HCT116 (cell line): Measurements from ENCODE around the gene EOMES.

Experiments used
- POLR2AphosphoS5 ChIP-seq: IDR thresholded peaks from 2 replicates; pipeline ENCODE4 v1.6.1; 2011; ENCODE audit warnings: mild to moderate bottlenecking, low read depth, low read length, moderate library complexity
- SIN3A ChIP-seq: IDR thresholded peaks from 2 replicates; pipeline ENCODE4 v1.6.1; 2012; ENCODE audit warnings: low read depth
- SRF ChIP-seq: IDR thresholded peaks from 2 replicates; pipeline ENCODE4 v1.6.1; 2012; ENCODE audit warnings: low read depth
- YY1 ChIP-seq: IDR thresholded peaks from 2 replicates; pipeline ENCODE4 v1.6.1; 2011; ENCODE audit warnings: low read length, low read depth, moderate library complexity, mild to moderate bottlenecking; ENCODE audit not compliant: insufficient replicate concordance; ENCODE audit errors: extremely low read depth
- TF ChIP-seq, protein P1 (sequence below), 3 experiments: fragments of 200-600 bp in 1 of 3; sonication (generic) in 1 of 3; IDR thresholded peaks in 2 of 3; conservative IDR thresholded peaks in 1 of 3; 2 replicates each; pipeline ENCODE4 v1.5.1; 2012 to 2017; ENCODE audit warnings: low read depth in 2 of 3, low read length in 2 of 3, antibody characterized with exemption in 1 of 3, borderline replicate concordance in 1 of 3, control low read depth in 1 of 3, mild to moderate bottlenecking in 1 of 3, mixed read lengths in 1 of 3, mixed run types in 1 of 3, moderate library complexity in 1 of 3; ENCODE audit not compliant: insufficient read depth in 1 of 3
- TF ChIP-seq, protein P2 (sequence below): IDR thresholded peaks from 2 replicates; pipeline ENCODE4 v1.6.1; 2011; ENCODE audit warnings: mild to moderate bottlenecking, low read length, moderate library complexity; ENCODE audit not compliant: insufficient replicate concordance; ENCODE audit errors: extremely low read depth
- TF ChIP-seq, protein P3 (sequence below): IDR thresholded peaks from 2 replicates; pipeline ENCODE4 v1.6.1; 2012; ENCODE audit warnings: low read depth

DNA sequence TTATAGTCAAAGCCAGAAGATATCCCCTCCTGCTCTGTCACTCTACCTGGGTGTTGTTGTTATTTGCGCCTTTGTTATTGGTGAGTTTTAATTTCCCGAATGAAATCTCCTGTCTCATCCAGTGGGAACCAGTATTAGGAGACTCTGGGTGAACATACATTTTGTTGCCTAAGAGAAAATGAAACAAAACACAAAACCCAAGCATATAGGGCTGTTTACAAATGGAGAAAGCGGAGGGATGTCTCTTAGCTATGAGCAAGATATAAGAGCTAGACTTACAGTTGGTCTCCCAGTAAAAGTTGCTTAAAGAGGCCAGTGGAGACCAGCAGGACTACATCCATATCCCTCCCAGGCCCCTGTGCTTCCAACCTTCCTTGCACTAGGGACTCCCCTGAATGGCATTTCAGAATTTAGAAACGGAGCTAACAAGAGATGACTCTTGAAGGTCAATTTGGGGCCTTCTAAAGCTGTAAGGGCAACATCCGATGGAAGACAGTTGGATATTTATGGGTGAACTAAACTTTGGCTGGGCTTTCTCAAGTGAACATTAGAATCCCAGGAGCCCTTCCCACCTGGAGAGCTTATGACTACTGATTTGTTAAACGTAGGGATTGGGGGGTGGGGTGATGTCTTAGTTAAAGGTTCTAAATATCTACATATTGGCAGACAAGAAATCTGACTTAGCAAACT lies 2.7 kb downstream of the EOMES start:
- TF ChIP-seq, protein P1, sequence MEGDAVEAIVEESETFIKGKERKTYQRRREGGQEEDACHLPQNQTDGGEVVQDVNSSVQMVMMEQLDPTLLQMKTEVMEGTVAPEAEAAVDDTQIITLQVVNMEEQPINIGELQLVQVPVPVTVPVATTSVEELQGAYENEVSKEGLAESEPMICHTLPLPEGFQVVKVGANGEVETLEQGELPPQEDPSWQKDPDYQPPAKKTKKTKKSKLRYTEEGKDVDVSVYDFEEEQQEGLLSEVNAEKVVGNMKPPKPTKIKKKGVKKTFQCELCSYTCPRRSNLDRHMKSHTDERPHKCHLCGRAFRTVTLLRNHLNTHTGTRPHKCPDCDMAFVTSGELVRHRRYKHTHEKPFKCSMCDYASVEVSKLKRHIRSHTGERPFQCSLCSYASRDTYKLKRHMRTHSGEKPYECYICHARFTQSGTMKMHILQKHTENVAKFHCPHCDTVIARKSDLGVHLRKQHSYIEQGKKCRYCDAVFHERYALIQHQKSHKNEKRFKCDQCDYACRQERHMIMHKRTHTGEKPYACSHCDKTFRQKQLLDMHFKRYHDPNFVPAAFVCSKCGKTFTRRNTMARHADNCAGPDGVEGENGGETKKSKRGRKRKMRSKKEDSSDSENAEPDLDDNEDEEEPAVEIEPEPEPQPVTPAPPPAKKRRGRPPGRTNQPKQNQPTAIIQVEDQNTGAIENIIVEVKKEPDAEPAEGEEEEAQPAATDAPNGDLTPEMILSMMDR (IDR thresholded peaks at IDR 0.05 in 2 of 3, conservative IDR thresholded peaks at IDR 0.05 in 1 of 3; ENCODE audit: borderline replicate concordance in 1 of 3, insufficient read depth in 1 of 3, low read depth in 2 of 3, low read length in 2 of 3): no peak
- no peak for TF ChIP-seq POLR2AphosphoS5
- no peak for TF ChIP-seq YY1
- TF ChIP-seq SRF: no peak
- TF ChIP-seq, protein P2, sequence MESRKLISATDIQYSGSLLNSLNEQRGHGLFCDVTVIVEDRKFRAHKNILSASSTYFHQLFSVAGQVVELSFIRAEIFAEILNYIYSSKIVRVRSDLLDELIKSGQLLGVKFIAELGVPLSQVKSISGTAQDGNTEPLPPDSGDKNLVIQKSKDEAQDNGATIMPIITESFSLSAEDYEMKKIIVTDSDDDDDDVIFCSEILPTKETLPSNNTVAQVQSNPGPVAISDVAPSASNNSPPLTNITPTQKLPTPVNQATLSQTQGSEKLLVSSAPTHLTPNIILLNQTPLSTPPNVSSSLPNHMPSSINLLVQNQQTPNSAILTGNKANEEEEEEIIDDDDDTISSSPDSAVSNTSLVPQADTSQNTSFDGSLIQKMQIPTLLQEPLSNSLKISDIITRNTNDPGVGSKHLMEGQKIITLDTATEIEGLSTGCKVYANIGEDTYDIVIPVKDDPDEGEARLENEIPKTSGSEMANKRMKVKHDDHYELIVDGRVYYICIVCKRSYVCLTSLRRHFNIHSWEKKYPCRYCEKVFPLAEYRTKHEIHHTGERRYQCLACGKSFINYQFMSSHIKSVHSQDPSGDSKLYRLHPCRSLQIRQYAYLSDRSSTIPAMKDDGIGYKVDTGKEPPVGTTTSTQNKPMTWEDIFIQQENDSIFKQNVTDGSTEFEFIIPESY: no peak
- TF ChIP-seq SIN3A: no peak
- TF ChIP-seq, protein P3, sequence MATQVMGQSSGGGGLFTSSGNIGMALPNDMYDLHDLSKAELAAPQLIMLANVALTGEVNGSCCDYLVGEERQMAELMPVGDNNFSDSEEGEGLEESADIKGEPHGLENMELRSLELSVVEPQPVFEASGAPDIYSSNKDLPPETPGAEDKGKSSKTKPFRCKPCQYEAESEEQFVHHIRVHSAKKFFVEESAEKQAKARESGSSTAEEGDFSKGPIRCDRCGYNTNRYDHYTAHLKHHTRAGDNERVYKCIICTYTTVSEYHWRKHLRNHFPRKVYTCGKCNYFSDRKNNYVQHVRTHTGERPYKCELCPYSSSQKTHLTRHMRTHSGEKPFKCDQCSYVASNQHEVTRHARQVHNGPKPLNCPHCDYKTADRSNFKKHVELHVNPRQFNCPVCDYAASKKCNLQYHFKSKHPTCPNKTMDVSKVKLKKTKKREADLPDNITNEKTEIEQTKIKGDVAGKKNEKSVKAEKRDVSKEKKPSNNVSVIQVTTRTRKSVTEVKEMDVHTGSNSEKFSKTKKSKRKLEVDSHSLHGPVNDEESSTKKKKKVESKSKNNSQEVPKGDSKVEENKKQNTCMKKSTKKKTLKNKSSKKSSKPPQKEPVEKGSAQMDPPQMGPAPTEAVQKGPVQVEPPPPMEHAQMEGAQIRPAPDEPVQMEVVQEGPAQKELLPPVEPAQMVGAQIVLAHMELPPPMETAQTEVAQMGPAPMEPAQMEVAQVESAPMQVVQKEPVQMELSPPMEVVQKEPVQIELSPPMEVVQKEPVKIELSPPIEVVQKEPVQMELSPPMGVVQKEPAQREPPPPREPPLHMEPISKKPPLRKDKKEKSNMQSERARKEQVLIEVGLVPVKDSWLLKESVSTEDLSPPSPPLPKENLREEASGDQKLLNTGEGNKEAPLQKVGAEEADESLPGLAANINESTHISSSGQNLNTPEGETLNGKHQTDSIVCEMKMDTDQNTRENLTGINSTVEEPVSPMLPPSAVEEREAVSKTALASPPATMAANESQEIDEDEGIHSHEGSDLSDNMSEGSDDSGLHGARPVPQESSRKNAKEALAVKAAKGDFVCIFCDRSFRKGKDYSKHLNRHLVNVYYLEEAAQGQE: no peak
